Natural killer cell (primary cell): ENCODE measurements around the gene STARD13. TPM values are rescaled to one million over a fixed set of nuclear protein-coding genes. Genes with fewer than 3 reads are reported as not detected.

Experiments used
- ATAC-seq, 3 donors: fragments of 150-1000 bp in 2 of 3; fragments of 200-7000 bp in 1 of 3; cut with Tn5 transposase; 1 replicate in 1 of 3; 2 replicates in 2 of 3; pipeline ENCODE4 v1.10.0; 2021; ENCODE audit warnings: mild to moderate bottlenecking in 2 of 3, moderate library complexity in 2 of 3
- DNase-seq, 2 donors: peaks; one replicate each; pipeline versions ENCODE4 v3.0.0 to v3.0.0-alpha.2; 2013 to 2021; ENCODE audit warnings: mixed read lengths in 1 of 2
- H3K27ac ChIP-seq: one replicate; pipeline ENCODE4 v1.5.1; 2013; ENCODE audit warnings: mild to moderate bottlenecking, low read length
- H3K27me3 ChIP-seq: one replicate; pipeline ENCODE4 v1.6.1; 2013; ENCODE audit warnings: low read length; ENCODE audit not compliant: control insufficient read depth, insufficient read depth
- H3K36me3 ChIP-seq: one replicate; pipeline ENCODE4 v1.6.1; 2013; ENCODE audit warnings: low read length; ENCODE audit not compliant: control insufficient read depth, insufficient read depth
- H3K4me1 ChIP-seq: one replicate; pipeline ENCODE4 v1.6.1; 2013; ENCODE audit warnings: low read length; ENCODE audit not compliant: control insufficient read depth, insufficient read depth
- H3K4me3 ChIP-seq: one replicate; pipeline ENCODE4 v1.5.1; 2013; ENCODE audit warnings: low read length
- H3K9me3 ChIP-seq: one replicate; pipeline ENCODE4 v1.6.1; 2013; ENCODE audit warnings: low read length; ENCODE audit not compliant: control insufficient read depth, insufficient read depth
- H3K27ac Mint-ChIP-seq, 2 donors: one replicate each; pipeline ENCODE4 v1.8.0; 2022; ENCODE audit warnings: mild to moderate bottlenecking in 2 of 2, mixed read lengths in 2 of 2, moderate library complexity in 1 of 2
- H3K27me3 Mint-ChIP-seq, 2 donors: one replicate each; pipeline ENCODE4 v1.8.0; 2022; ENCODE audit warnings: low read depth in 2 of 2, mixed read lengths in 2 of 2
- H3K36me3 Mint-ChIP-seq: one replicate; pipeline ENCODE4 v1.8.0; 2022; ENCODE audit warnings: mixed read lengths
- H3K4me1 Mint-ChIP-seq, 2 donors: one replicate each; pipeline ENCODE4 v1.8.0; 2022; ENCODE audit warnings: mixed read lengths in 2 of 2
- H3K4me3 Mint-ChIP-seq: one replicate; pipeline ENCODE4 v1.8.0; 2022; ENCODE audit warnings: mild to moderate bottlenecking, moderate library complexity, mixed read lengths
- H3K9me3 Mint-ChIP-seq, 2 donors: one replicate each; pipeline ENCODE4 v1.8.0; 2022; ENCODE audit warnings: mixed read lengths in 2 of 2
- WGBS: methylation state at CpG from one replicate; pipeline ENCODE4 v1.1.7; 2013; ENCODE audit warnings: missing lambda C conversion rate; ENCODE audit not compliant: insufficient coverage; 5-methylcytosine and 5-hydroxymethylcytosine counted together
- intact Hi-C: fragments of 100-400 bp; cut with micrococcal nuclease; formaldehyde crosslinking; loops from one replicate; pipeline ENCODE4 v1.14.2; 2022
- total RNA-seq, 4 donors: library from RNA; stranded (reverse); fragments of 120-200 nt in 1 of 4; gene quantifications; one replicate each; pipeline versions ENCODE4 v1.2.3 to v1.2.4, GENCODE V29; 2013 to 2022
- TF ChIP-seq, protein P1 (sequence below): fragments of 200-600 bp; IDR thresholded peaks from one replicate; pipeline ENCODE4 v1.8.0; 2022; ENCODE audit warnings: antibody characterized with exemption

STARD13 gene
- total RNA-seq, 3 donors from 2014 or later (not counting 1 experiment from before 2014, with no cell fraction given) = not detected

- 87% methylated on average over 7 of the region's 8 CpGs for WGBS
- peaks cover 0 to 3% of the 10 kb centered on the region in 2 donors for H3K27me3 Mint-ChIP-seq
- ATAC-seq (no peak), DNase-seq (no peak)
- intact Hi-C loops = no loop called here
- H3K9me3 Mint-ChIP-seq = peaks cover 2 to 9% of the 10 kb centered on the region in 2 donors
- H3K4me1 Mint-ChIP-seq = no peaks in the 10 kb centered on the region
- H3K9me3 ChIP-seq = no peaks in the 10 kb centered on the region
- no peak overlapping the region for H3K4me3 Mint-ChIP-seq
- H3K36me3 Mint-ChIP-seq = no peaks in the 10 kb centered on the region
- H3K36me3 ChIP-seq = no peaks in the 10 kb centered on the region
- no peak overlapping the region for H3K27ac ChIP-seq
- H3K4me3 ChIP-seq = no peak overlapping the region
- TF ChIP-seq, protein P1, sequence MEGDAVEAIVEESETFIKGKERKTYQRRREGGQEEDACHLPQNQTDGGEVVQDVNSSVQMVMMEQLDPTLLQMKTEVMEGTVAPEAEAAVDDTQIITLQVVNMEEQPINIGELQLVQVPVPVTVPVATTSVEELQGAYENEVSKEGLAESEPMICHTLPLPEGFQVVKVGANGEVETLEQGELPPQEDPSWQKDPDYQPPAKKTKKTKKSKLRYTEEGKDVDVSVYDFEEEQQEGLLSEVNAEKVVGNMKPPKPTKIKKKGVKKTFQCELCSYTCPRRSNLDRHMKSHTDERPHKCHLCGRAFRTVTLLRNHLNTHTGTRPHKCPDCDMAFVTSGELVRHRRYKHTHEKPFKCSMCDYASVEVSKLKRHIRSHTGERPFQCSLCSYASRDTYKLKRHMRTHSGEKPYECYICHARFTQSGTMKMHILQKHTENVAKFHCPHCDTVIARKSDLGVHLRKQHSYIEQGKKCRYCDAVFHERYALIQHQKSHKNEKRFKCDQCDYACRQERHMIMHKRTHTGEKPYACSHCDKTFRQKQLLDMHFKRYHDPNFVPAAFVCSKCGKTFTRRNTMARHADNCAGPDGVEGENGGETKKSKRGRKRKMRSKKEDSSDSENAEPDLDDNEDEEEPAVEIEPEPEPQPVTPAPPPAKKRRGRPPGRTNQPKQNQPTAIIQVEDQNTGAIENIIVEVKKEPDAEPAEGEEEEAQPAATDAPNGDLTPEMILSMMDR = no peak
- no peaks in the 10 kb centered on the region for H3K27me3 ChIP-seq
- no peaks in the 10 kb centered on the region for H3K4me1 ChIP-seq
- H3K27ac Mint-ChIP-seq = no peak overlapping the region
Observed at GRCh38 chr13:33158816-33159215, 126.7 kb downstream of the STARD13 start.

GRCh38 chr13:33158271-33158670 lies 127.3 kb downstream of the STARD13 start:
- TF ChIP-seq, protein P1 = no peak
- no peaks in the 10 kb centered on the region for H3K4me1 Mint-ChIP-seq
- Histone ChIP-seq H3K27me3 (no peaks in the 10 kb centered on the region), H3K4me3 (no peak overlapping the region), H3K9me3 (no peaks in the 10 kb centered on the region), H3K27ac (no peak overlapping the region), H3K4me1 (no peaks in the 10 kb centered on the region), H3K36me3 (no peaks in the 10 kb centered on the region)
- no peaks in the 10 kb centered on the region for H3K36me3 Mint-ChIP-seq
- H3K27me3 Mint-ChIP-seq = peaks cover 0 to 3% of the 10 kb centered on the region in 2 donors
- no peak overlapping the region for H3K27ac Mint-ChIP-seq
- intact Hi-C loops = no loop called here
- no peak overlapping the region for H3K4me3 Mint-ChIP-seq
- 96% methylated on average over 3 of the region's 3 CpGs for WGBS
- H3K9me3 Mint-ChIP-seq = peaks cover 2 to 9% of the 10 kb centered on the region in 2 donors
- no peak for ATAC-seq
- DNase-seq = no peak

DNA sequence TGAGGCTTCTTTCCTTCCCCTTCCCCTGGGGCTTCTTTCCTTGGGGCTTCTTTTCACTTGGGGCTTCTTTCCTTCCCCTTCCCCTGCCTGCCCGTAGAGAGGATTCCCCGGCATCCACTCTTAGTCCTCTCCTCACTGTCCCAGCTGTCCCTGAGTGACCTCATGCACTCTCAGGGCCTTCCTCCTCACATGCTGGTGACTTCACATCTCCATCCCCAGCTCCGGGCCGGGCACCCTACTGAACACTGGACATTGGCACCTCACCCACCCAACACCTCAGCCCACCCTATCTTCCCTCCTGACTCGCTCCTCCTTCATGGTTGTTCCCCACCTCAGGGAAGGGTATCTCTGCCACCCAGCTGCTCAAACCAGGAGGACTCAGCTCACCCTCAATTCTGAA lies 130.6 kb downstream of the STARD13 start:
- Histone ChIP-seq H3K27me3 (no peaks in the 10 kb centered on the region), H3K4me3 (no peak overlapping the region), H3K36me3 (no peaks in the 10 kb centered on the region), H3K9me3 (no peaks in the 10 kb centered on the region), H3K27ac (no peak overlapping the region), H3K4me1 (no peaks in the 10 kb centered on the region)
- DNase-seq (no peak), ATAC-seq (peak in 1 of 3 donors; percentile 31)
- H3K27ac Mint-ChIP-seq = no peak overlapping the region
- WGBS = 93% methylated on average over 5 of the region's 5 CpGs
- TF ChIP-seq, protein P1 = no peak
- H3K4me1 Mint-ChIP-seq = no peaks in the 10 kb centered on the region
- H3K4me3 Mint-ChIP-seq = no peak overlapping the region
- H3K27me3 Mint-ChIP-seq = peaks cover 0 to 4% of the 10 kb centered on the region in 2 donors
- no peaks in the 10 kb centered on the region for H3K36me3 Mint-ChIP-seq
- intact Hi-C loops = no loop called here
- H3K9me3 Mint-ChIP-seq = peaks cover 0 to 2% of the 10 kb centered on the region in 2 donors
